Inferior parietal cortex (tissue), 1 donor: ENCODE results near the gene PXK.

Experiments used
- DNase-seq: peaks from one replicate; pipeline ENCODE4 v3.0.0-alpha.2; 2016; ENCODE audit errors: extremely low spot score

The PXK gene

GRCh38 chr3:58383904-58384303 lies 51.2 kb downstream of the PXK start:
- DNase-seq: no peak

DNA sequence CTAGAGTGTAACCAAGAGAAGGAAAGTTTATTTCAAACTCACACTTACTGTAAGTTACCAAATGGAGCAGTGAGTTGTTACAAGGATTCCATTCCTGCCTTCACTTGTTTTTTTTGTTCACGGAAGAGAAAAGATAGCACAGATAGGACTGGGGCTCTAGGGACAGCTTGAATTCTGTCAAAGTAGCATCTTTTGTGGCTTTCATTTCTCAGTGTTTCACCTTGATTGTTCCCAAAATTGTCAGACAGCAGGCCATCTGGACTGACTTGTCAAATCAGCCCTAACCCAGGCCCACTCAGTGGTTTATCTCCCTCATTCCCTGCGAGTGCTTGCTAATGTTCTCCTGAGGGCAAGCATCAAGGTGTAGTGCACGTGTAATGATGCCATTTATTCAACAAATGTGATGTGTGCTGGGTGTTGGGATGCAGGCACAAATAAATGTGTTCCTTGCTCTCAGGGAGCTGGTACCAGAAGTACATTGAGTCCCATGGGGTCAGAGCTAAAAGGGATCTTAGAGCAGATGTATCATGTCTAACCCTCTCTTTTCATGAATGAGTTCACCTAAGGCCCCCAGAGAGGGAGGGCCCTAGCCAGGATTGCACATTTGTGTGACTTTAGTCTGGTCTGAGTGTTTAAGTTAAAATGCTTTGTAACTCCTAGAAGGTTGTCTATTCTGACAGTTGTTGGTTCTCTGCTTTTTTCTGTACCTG lies 51.8 kb downstream of the PXK start:
- no peak for DNase-seq

- DNase-seq: peak; percentile 77
Observed at GRCh38 chr3:58386626-58387365, 54.1 kb downstream of the PXK start.

DNA sequence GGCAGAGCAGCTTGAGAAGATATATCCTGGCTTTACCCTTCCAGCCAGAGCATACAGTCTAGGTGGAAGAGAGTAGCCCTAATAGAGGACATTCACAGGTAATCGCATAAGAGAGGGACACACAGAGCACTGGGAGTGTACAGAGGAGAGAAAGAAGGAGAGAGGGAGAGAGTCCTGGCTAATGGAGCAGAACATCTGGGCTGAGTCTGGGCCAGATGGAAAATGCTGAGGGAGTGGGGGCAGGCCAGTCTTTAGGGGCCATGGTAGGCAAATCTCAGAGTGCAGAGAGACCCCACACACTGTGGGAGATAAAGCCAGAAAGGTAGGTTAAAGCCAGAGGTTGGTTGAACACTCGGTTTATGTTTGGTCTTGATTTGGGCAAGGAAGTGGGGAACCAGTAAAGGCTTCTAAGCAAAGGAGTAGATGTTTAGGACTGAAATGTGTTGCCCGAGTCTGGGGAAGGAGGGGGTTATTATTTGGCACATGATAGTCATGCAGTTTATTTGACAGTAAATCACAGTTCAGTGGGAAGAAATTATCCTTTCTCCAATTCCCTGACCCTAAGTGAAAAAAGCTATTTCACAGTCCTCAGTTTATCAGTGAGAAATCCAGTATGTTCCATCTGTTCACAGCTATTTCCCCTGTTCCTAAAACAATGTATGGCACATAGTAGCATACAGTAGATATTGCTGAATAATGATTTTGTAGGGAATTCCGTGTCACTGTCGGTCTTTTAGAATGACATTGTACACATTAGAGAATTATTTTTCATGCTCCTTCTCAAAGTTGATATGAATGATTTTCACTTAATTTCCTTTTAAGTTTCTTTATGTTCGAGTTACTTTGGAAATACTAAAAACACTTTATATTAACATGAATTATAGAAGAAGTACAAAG lies 55.2 kb downstream of the PXK start:
- DNase-seq: no peak

DNA sequence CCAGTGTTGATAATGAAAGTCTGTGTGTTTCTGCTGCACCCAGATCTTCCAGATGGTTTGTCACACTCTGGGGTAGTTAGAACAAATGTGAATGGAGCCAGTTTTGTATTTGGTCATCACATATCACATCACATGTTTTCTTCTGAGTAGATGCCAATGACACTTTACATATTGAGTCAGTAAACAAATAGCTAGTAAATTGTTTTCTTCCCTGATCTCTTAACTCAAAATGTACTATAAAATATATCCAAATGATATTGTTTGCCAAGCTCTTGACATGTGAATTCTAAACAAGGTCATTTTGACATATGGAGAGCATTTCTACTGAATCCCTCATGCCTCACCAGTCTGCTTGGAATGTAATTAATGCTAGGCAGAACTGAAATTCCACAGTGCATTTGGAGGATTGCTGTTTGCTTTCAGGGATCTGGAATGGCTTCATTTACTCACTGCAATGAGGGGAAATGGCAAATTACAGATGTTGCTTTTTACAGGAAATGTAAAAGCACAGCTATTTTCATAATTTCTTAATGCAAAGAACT lies 55.9 kb downstream of the PXK start:
- peak; percentile 86 for DNase-seq

DNA sequence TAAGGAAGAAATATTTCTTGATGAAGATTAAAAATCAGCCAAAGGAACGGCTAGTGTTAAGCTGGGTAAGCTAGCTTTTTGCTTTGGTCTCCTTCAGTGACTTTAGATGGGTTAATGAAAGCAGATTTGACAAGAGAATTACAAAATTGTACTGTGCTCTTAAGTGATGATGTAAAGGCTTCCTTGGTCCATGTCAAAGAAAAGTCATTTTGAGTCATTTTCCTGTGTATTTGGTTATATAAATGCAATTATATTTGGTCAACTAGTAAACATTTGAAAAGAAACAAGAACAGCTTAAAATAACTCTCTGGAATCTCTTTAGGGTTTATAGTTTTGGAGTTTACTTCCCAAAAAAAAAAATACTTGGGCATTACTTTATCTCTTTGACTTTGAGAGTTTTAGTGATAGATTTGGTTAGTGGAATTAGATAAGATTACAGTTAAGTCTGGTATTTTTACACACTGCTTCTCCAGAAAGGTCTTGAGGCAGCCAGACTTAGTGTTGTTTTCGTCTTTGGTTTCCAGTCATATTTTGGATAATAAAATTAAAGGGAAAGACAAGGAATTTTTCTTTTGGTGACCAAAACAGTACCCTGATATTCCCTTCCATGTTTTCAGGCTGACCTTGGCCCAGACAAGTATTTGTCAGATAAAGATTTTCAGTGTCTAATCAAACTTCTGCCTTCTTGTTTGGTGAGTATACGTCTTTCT lies 58.6 kb downstream of the PXK start:
- no peak for DNase-seq

DNA sequence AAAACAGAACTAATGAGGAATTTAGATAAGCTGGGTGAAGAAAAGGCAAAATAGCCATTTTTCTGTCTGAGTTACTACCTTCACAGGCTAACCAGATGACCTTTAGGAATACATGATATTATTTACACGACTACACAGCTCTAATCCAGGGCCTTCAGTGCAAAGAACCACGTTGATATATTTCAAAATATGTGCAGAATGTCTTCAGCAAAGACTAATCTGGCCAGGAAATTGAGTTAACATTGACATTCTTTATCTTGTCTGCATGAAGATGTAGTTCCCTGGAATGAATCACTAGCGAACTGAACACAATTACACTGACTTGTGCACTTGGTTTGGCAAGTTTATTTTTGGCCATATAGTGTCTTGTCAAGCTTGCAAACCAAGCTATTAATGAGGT lies 59.5 kb downstream of the PXK start:
- DNase-seq: no peak

DNA sequence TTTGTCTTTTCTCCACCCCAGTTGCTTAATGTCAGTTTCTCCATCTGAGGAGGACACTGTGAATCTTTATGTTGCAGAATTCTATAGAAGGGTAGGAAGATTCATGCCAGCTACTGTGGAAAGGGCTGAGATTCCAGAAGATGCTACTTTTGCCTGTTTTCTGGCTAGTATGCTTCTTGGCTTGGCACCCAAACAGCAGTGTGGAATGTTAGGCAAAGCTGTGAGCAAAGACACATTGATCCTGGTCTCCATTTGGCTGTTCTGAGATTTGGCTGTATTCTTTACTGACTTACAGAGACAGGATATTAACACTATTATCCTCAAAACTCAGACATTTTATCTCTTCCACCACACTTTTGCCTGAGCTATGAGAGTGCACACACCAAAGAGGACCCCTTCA lies 61.6 kb downstream of the PXK start:
- DNase-seq: no peak

GRCh38 chr3:58398669-58399333 lies 66.1 kb downstream of the PXK start:
- DNase-seq: no peak

DNA sequence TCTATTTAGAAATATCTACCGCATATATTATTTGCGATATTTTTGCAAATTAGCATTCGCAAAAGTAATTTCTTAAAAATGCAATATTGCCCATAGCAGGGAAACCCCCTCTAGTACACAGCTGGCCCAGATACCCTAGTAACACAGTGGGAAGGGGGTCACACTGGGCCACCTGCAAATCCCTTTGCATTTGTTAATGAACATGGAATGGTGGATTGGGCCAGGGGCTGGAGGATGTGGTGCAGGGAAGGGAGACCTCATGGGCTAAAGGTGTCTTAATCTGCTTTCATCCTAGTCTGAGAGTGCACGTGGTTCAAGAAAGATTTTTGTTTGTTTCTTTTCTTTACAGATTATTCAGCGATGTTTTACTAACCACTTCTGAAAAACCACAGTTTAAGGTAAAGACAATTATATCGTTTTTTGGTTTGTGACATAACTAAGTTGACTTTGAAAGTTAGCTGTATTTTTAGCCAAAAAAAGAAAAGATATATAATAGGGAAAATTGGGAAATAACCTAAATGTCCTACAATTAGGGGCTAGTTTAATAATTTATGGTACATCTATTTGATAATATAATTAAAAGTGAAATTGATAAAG lies 70.9 kb downstream of the PXK start:
- DNase-seq: no peak

- no peak for DNase-seq
Observed at GRCh38 chr3:58404396-58404795, 71.7 kb downstream of the PXK start.

DNA sequence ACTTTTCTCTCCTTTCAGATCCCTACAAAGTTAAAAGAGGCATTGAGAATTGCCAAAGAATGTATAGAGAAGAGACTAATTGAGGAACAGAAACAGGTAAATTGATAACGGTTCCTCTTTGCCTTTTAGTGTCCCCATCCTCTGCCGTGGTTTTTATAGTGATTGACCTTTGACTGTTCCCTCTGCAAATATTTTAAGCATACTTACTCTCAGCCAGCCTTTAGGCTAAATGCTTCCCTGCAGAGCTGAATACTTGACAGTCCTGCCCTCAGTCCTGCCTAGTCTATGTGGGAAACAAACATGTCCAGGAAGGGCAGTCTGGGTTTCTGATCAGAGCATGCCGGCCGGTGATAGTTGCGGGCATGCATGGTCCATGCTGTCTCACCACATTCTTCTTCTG lies 76.2 kb downstream of the PXK start:
- no peak for DNase-seq

DNA sequence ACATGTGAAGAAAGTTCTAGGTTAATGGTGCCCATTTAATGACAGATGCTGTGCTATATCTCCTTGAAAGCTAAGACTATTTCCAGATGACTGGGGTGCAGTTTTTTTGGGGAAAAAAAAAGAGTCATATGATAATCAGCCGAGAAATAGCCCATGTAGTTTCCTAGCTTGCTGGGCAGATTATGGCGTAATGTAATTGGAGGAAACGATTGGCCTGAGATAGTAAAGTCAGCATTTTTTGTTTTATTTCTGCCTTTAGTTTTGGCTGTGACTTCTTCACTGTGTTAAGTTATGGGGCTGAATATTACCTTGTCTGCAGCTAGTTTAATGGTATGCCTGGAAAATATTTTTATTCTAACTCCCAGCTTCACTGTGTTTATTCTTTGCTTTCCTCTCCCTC lies 77.0 kb downstream of the PXK start:
- DNase-seq: no peak

GRCh38 chr3:58411036-58411435 lies 78.3 kb downstream of the PXK start:
- DNase-seq: no peak

DNA sequence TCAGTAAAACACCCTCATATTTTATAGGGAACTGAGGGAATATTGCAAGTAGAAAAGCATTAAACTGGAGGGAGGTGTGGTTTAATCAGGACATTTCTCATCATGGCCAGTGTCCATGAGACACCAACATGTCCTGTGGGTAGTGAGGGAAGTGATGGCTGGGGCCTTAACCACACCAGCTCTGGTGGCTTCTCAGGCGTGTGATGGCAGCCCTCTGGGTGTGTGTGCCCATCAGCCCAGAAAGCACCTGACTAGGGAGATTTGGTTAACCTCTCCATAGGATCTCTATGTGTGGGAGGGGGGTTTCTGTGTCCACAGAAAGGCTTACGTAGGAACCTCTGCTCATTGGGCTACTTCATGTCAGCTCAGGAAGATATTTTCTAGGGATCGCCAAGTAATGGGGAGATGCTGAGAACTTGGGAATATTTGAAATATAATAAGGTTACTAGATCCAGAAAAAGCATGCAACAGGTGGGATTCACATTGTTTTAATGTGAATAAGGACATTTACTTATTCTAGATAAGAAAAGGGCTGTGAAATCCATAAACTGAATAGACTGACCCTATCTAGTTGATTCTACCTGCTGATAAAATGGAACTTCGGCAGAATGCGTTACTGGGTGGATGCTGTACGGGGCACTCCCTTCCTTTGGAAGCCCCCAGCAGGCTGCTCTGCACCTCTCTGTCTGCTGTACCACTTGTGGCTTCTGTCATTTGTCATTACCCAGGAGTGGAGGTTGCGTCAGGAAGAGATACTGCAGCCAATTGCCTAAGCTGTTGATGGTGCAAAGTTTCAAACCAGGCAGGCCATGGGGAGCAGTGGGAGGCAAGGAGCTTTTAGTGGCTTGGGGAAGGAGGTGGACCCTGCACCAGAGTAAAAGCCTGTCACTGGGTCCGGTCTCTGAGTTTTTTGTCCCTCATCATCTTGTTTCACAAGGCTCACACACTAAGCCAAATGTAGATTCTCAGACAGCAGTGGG lies 79.4 kb downstream of the PXK start:
- DNase-seq: no peak

DNA sequence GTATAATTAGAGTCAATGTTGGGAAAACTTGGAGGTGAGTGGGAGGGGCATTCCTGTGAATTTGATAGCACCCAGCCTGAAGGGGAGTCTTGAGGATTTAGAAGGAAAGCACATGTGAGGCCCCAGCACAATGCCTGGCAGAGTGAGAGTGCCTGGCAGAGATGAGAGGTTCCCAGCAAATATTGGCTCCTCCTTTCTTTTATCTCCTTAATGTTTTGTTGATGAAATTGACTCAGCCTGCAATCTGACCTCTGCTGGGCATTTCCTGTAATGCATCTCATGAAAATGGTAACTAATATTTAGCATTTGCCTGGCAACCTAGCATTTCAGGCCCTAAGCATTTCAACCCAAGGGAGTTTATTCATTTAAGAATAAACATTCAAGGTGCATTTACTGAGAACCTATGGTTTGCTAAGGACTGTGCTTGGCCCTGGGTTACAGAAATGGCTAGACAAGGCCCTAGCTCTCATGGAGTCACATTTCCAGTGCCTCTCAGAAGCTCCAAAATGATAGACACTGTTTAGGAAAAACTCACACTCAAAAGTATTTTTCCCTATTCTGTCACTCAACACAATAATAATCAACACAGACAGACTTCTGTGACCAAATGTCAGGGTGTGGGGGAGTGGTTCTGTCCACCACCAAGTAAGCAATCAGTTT lies 82.0 kb downstream of the PXK start:
- peak; percentile 78 for DNase-seq

DNA sequence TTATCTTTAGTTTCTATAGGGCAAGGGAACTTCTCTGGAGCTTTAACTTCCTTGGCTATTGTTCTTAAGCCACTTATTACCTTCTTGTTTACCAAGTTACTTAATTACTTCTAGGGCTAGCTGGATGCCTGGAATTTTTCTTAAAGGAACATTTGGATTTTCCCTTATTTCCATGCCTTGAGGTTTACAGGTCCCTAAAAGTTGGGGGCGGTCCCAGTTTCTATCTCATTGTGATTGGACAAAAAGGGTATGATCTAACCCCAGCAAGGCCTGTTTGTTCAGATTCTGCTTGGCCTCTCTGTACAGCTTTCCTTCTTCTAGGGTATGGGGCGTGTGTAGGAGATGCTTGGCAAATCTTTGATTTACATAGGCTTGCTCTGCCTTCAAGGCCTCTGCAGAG lies 83.5 kb downstream of the PXK start:
- no peak for DNase-seq

DNA sequence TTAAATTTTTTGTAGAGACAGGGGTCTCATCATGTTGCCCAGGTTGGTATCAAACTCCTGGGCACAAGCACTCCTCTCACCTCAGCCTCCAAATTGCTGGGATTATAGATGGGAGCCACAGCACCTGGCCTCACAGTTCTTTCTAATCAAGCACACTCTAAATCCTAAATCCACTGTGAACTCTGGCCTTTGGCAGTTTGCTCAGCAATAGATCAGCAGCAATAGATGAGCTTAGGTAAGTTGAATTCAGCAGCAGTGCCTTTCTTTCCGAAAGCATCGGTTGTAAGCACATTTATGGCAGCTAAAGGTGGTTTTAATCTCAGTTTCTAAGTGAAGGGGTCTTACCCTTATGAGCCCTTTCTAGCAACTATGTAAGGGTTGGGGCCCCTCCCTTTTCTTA lies 84.4 kb downstream of the PXK start:
- no peak for DNase-seq

- DNase-seq: no peak
Observed at GRCh38 chr3:58418227-58418626, 85.5 kb downstream of the PXK start.
